Lower leg skin (tissue), 4 donors: ENCODE results near the gene SENP6. TPM values are rescaled to one million over a fixed set of nuclear protein-coding genes. Genes with fewer than 3 reads are reported as not detected.

Experiments
- DNase-seq, 2 donors: peaks; one replicate each; pipeline ENCODE4 v3.0.0-alpha.2; 2019; ENCODE audit warnings: low spot score in 2 of 2
- H3K4me3 ChIP-seq: fragments of 200-600 bp; sonication (generic); 2 replicates; pipeline ENCODE4 v1.5.1; 2017; ENCODE audit warnings: mild to moderate bottlenecking, low read depth; ENCODE audit not compliant: poor library complexity, severe bottlenecking
- POLR2A ChIP-seq, 2 donors: fragments of 450-650 bp; IDR thresholded peaks; one replicate each; pipeline ENCODE4 v1.6.1; 2016 to 2017; ENCODE audit warnings: antibody characterized with exemption in 2 of 2, mild to moderate bottlenecking in 1 of 2, moderate library complexity in 1 of 2
- WGBS, 2 donors: methylation state at CpG; one replicate each; pipeline ENCODE4 v1.1.5; 2018; 5-methylcytosine and 5-hydroxymethylcytosine counted together
- intact Hi-C: fragments of 100-400 bp; cut with DNase I; formaldehyde crosslinking; loops from one replicate; pipeline ENCODE4 v1.15.0; 2023; ENCODE audit warnings: low total_unique reads
- total RNA-seq, 4 donors: library from RNA; depleted of rRNA; stranded (reverse); fragments of >200 nt; gene quantifications; one replicate each; pipeline ENCODE4 v1.1.0, GENCODE V29; 2016
- TF ChIP-seq, protein P1 (sequence below), 3 donors: fragments of 450-650 bp; IDR thresholded peaks; one replicate each; pipeline ENCODE4 v1.5.1; 2016; ENCODE audit warnings: antibody characterized with exemption in 3 of 3, mild to moderate bottlenecking in 3 of 3, moderate library complexity in 2 of 3

The SENP6 gene
- total RNA-seq, result 10 to 100 TPM; 55.4 to 80.0 (median 63.1) TPM

- 1 to 2% methylated on average over 20 to 34 of the region's 76 CpGs for WGBS, 2 donors
- TF ChIP-seq, protein P1, sequence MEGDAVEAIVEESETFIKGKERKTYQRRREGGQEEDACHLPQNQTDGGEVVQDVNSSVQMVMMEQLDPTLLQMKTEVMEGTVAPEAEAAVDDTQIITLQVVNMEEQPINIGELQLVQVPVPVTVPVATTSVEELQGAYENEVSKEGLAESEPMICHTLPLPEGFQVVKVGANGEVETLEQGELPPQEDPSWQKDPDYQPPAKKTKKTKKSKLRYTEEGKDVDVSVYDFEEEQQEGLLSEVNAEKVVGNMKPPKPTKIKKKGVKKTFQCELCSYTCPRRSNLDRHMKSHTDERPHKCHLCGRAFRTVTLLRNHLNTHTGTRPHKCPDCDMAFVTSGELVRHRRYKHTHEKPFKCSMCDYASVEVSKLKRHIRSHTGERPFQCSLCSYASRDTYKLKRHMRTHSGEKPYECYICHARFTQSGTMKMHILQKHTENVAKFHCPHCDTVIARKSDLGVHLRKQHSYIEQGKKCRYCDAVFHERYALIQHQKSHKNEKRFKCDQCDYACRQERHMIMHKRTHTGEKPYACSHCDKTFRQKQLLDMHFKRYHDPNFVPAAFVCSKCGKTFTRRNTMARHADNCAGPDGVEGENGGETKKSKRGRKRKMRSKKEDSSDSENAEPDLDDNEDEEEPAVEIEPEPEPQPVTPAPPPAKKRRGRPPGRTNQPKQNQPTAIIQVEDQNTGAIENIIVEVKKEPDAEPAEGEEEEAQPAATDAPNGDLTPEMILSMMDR (IDR thresholded peaks at IDR 0.05), result no peak
- TF ChIP-seq POLR2A (IDR thresholded peaks at IDR 0.05), result peak in 1 of 2 donors; percentile 74
- peak within 1 kb of the TSS; percentile 78 for H3K4me3 ChIP-seq
- intact Hi-C loops, result no loop called here
- peak; percentile 63 to 94 for DNase-seq
Measured at GRCh38 chr6:75601304-75602245, at the start of gene SENP6. Gene SENP6 (plus strand): TSS chr6:75601880. CDS start chr6:75602525, 645 bp downstream.

- DNase-seq, result no peak
- intact Hi-C loops, result loop anchor here (5.0 kb wide), 1 partner anchor 1786 kb away; no protein-coding TSS in a partner anchor
- 58 to 67% methylated on average over 3 to 5 of the region's 5 CpGs for WGBS, 2 donors
- TF ChIP-seq, protein P1 (IDR thresholded peaks at IDR 0.05), result no peak
- TF ChIP-seq POLR2A (IDR thresholded peaks at IDR 0.05), result no peak
- H3K4me3 ChIP-seq, result no peak overlapping the region
Measured at GRCh38 chr6:75556240-75556639, 45.4 kb upstream of the SENP6 start.

GRCh38 chr6:75557068-75557467 lies 44.6 kb upstream of the SENP6 start:
- intact Hi-C loops, result loop anchor here (5.0 kb wide), 1 partner anchor 1785 kb away; no protein-coding TSS in a partner anchor
- DNase-seq, result no peak
- TF ChIP-seq, protein P1 (IDR thresholded peaks at IDR 0.05), result no peak
- no peak for TF ChIP-seq POLR2A (IDR thresholded peaks at IDR 0.05)
- WGBS, 2 donors, result 78 to 82% methylated on average over 1 of the region's 1 CpG
- no peak overlapping the region for H3K4me3 ChIP-seq

DNA sequence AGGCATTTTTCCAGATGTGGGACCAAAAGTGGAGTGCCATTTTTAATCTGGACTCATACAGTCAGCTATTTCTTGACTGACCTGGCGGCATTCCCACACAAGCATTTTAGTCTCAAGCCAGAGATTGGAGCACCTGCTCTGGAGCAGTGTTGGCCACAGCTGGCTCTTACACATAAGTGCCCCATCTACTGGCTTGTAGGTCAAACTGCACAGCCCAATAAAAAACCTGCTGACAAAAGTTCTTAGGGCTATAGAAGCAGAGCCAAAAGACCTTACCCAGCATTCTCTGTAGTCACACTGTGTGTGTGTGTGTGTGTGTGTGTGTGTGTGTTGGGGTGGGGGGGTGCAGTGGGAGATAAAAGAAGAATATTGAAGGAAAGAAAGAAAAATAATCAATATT lies 38.6 kb upstream of the SENP6 start:
- TF ChIP-seq POLR2A (IDR thresholded peaks at IDR 0.05), result no peak
- TF ChIP-seq, protein P1 (IDR thresholded peaks at IDR 0.05), result no peak
- intact Hi-C loops, result no loop called here

GRCh38 chr6:75566137-75566767 lies 35.4 kb upstream of the SENP6 start:
- TF ChIP-seq, protein P1 (IDR thresholded peaks at IDR 0.05), result no peak
- no peak for TF ChIP-seq POLR2A (IDR thresholded peaks at IDR 0.05)
- WGBS, 2 donors, result 91 to 94% methylated on average over 2 of the region's 2 CpGs
- intact Hi-C loops, result no loop called here
- H3K4me3 ChIP-seq, result no peak overlapping the region
- DNase-seq, result no peak

More for the DNA sequence above, 38.6 kb upstream of the SENP6 start:
- no peak for DNase-seq
- 67 to 93% methylated on average over 1 of the region's 1 CpG for WGBS, 2 donors
- no peak overlapping the region for H3K4me3 ChIP-seq
